Measurements from ENCODE around the gene KMT2C. TPM values are rescaled to one million over a fixed set of nuclear protein-coding genes. Genes with fewer than 3 reads are reported as not detected.
A peak's percentile ranks its signal among the peaks of the same experiment; 100 is the strongest.

The KMT2C gene
- total and polyA plus RNA-seq, 2 of the 8 experiments (the other 6 are each of a cell fraction or from before 2014, with no cell fraction given): 9.1 to 40.8 TPM

GRCh38 chr7:152136686-152137085, 299.1 kb downstream of the KMT2C start:
- Histone ChIP-seq H3K27ac (ENCODE audit: low read depth, low read length) (no peak overlapping the region), H2BK120ac (replicated peaks; ENCODE audit: low read depth, low read length) (no peak overlapping the region), H2BK20ac (ENCODE audit: low read length) (no peak overlapping the region), H3K4ac (replicated peaks; ENCODE audit: insufficient read length, low read depth, low read length) (no peak overlapping the region), H2BK12ac (ENCODE audit: low read depth, low read length) (no peak overlapping the region), H2AK5ac (ENCODE audit: low read depth, low read length) (no peak overlapping the region), H3K36me3 (ENCODE audit: control insufficient read depth in 2 of 4, insufficient read depth in 4 of 4, low read length in 3 of 4) (peaks cover 3 to 24% (median 21%) of the 10 kb centered on the region in 4 experiments; a peak in 7 of 8 replicates), H3K4me3 (ENCODE audit: extremely low read depth in 1 of 4, insufficient read depth in 2 of 4, low read depth in 3 of 4, low read length in 4 of 4) (no peak overlapping the region), H3K79me2 (ENCODE audit: control insufficient read depth in 1 of 2, insufficient read depth in 2 of 2, low read length in 2 of 2) (no peaks in the 10 kb centered on the region), H3K9ac (replicated peaks in 1 of 4; ENCODE audit: extremely low read depth in 1 of 4, low read depth in 3 of 4, low read length in 3 of 4) (0 out of 7 replicates have a peak overlapping the region, but pooled peaks of 1 of the 4 experiments have one; percentile 37), H4K8ac (ENCODE audit: extremely low read depth, insufficient read depth, low read length) (no peak overlapping the region), H3K14ac (ENCODE audit: insufficient read length) (no peak overlapping the region), H3K23me2 (ENCODE audit: low read depth, low read length) (no peaks in the 10 kb centered on the region), H3K18ac (ENCODE audit: extremely low read depth, low read length) (no peak overlapping the region), H2BK15ac (ENCODE audit: low read length) (no peak overlapping the region), H2BK5ac (ENCODE audit: low read depth, low read length) (0 out of 2 replicates have a peak overlapping the region, but pooled peaks have one; percentile 12), H3K9me3 (ENCODE audit: insufficient read depth in 2 of 2, low read depth in 1 of 2, low read length in 1 of 2) (no peaks in the 10 kb centered on the region), H2AFZ (ENCODE audit: low read length) (no peak overlapping the region), H3K4me1 (replicated peaks in 1 of 4; ENCODE audit: control insufficient read depth in 3 of 4, insufficient read depth in 4 of 4, low read length in 3 of 4) (no peaks in the 10 kb centered on the region), H3K23ac (ENCODE audit: insufficient read length) (no peak overlapping the region), H3K79me1 (ENCODE audit: low read depth, low read length) (no peaks in the 10 kb centered on the region; the same call in 1 of the 2 replicates), H4K91ac (replicated peaks; ENCODE audit: insufficient read length, low read length) (no peak overlapping the region), H4K5ac (ENCODE audit: insufficient read length, low read depth, low read length) (no peak overlapping the region), H4K20me1 (replicated peaks in 1 of 2; ENCODE audit: control insufficient read depth in 1 of 2, insufficient read depth in 2 of 2, low read length in 2 of 2) (peaks cover 2 to 3% of the 10 kb centered on the region in 2 experiments), H3K56ac (replicated peaks; ENCODE audit: insufficient read length, low read depth, low read length) (no peak overlapping the region), H3K27me3 (replicated peaks in 1 of 4; ENCODE audit: control insufficient read depth in 3 of 4, extremely low read depth in 1 of 4, insufficient read depth in 3 of 4, low read length in 3 of 4) (no peaks in the 10 kb centered on the region), H3K4me2 (ENCODE audit: insufficient read depth in 1 of 2, low read depth in 2 of 2, low read length in 2 of 2) (no peak overlapping the region)
- POLR2A ChIA-PET (ENCODE audit: partially characterized antibody): interaction anchor here (1.6 kb wide), 1 partner anchor 9 kb away, joined by 3 read pairs; no protein-coding TSS in a partner anchor
- 88% methylated on average over 9 of the region's 9 CpGs; no CpG with 5 or more reads in 1 of the 2 experiments for WGBS, 2 experiments (ENCODE audit: extremely low coverage in 1 of 2, insufficient coverage in 1 of 2, insufficient read length in 1 of 2, insufficient replicate concordance in 2 of 2, low coverage in 1 of 2, low lambda C conversion rate in 2 of 2, missing lambda C conversion rate in 1 of 2)
- CTCF ChIA-PET (ENCODE audit: partially characterized antibody): interaction anchor here (1.0 to 2.6 kb wide), 4 partner anchors 10 to 60 kb away, joined by 3 to 7 read pairs (median 4); no protein-coding TSS in a partner anchor
- FAIRE-seq (no peak), DNase-seq (ENCODE audit: low read depth in 1 of 2, low spot score in 2 of 2) (no peak)
- TF ChIP-seq CHD2 (IDR thresholded peaks at IDR 0.05; ENCODE audit: low read length): no peak
- no peak for TF ChIP-seq SUZ12 (IDR thresholded peaks at IDR 0.05; ENCODE audit: low read length)
- no peak for TF ChIP-seq JUN (IDR thresholded peaks at IDR 0.05; ENCODE audit: low read depth, low read length)
- no peak for TF ChIP-seq HDAC2 (IDR thresholded peaks at IDR 0.05; ENCODE audit: borderline replicate concordance in 1 of 2, low read depth in 2 of 2, low read length in 2 of 2)
- no peak for TF ChIP-seq EZH2 (IDR thresholded peaks at IDR 0.05; ENCODE audit: low read depth, low read length, severe bottlenecking)
- no peak for TF ChIP-seq RAD21 (IDR thresholded peaks at IDR 0.05 in 1 of 2, conservative IDR thresholded peaks at IDR 0.05 in 1 of 2; ENCODE audit: low read depth in 2 of 2, low read length in 2 of 2)
- TF ChIP-seq ATF3 (IDR thresholded peaks at IDR 0.05; ENCODE audit: insufficient read depth, low read depth, low read length): no peak
- no peak for TF ChIP-seq MAFK (IDR thresholded peaks at IDR 0.05; ENCODE audit: low read depth, low read length)
- no peak for TF ChIP-seq TBP (IDR thresholded peaks at IDR 0.05; ENCODE audit: low read depth, low read length)
- no peak for TF ChIP-seq TCF12 (IDR thresholded peaks at IDR 0.05; ENCODE audit: low read depth, low read length)
- TF ChIP-seq RBBP5 (IDR thresholded peaks at IDR 0.05; ENCODE audit: borderline replicate concordance, low read depth, low read length): no peak
- no peak for TF ChIP-seq CBX5 (IDR thresholded peaks at IDR 0.05; ENCODE audit: low read depth, low read length)
- no peak for TF ChIP-seq CREB1 (IDR thresholded peaks at IDR 0.05)

Data from H1 (cell line).